Keratinocyte (primary cell): Measurements from ENCODE around the gene NEK6. TPM values are rescaled to one million over a fixed set of nuclear protein-coding genes. Genes with fewer than 3 reads are reported as not detected.

Experiments used
- DNase-seq: peaks from one replicate; pipeline ENCODE4 v3.0.0-alpha.2; 2011; ENCODE audit warnings: low read depth, missing footprints, low spot score
- FAIRE-seq: peaks from 2 replicates; lab custom pipeline; 2011; peaks lifted over from hg19 to GRCh38; lab: Jason Lieb, UNC
- H2AFZ ChIP-seq: 2 replicates; pipeline ENCODE4 v1.6.0; 2012; ENCODE audit warnings: low read length, control low read depth, inconsistent platforms; ENCODE audit not compliant: control insufficient read depth
- H3K27ac ChIP-seq: 2 replicates; pipeline ENCODE4 v1.5.1; 2011; ENCODE audit warnings: low read length; ENCODE audit not compliant: control insufficient read depth, insufficient read depth
- H3K27me3 ChIP-seq: 3 replicates; pipeline ENCODE4 v1.6.0; 2011; ENCODE audit warnings: low read length; ENCODE audit not compliant: control insufficient read depth, insufficient read depth; ENCODE audit errors: extremely low read depth
- H3K36me3 ChIP-seq, 2 experiments: 2 replicates in 1 of 2; 3 replicates in 1 of 2; pipeline ENCODE4 v1.5.1; 2011; ENCODE audit warnings: low read length in 2 of 2, mild to moderate bottlenecking in 1 of 2; ENCODE audit not compliant: control insufficient read depth in 2 of 2, insufficient read depth in 2 of 2; ENCODE audit errors: extremely low read depth in 1 of 2
- H3K4me1 ChIP-seq: 3 replicates; pipeline ENCODE4 v1.5.1; 2011; ENCODE audit warnings: low read length; ENCODE audit not compliant: control insufficient read depth, insufficient read depth; ENCODE audit errors: extremely low read depth
- H3K4me2 ChIP-seq: 3 replicates; pipeline ENCODE4 v1.6.0; 2011; ENCODE audit warnings: low read depth, low read length; ENCODE audit not compliant: control insufficient read depth, insufficient read depth; ENCODE audit errors: extremely low read depth
- H3K4me3 ChIP-seq, 3 experiments: fragments of 200-600 bp in 1 of 3; sonication (generic) in 1 of 3; 2 replicates in 2 of 3; 3 replicates in 1 of 3; pipeline ENCODE4 v1.5.1; 2011 to 2016; ENCODE audit warnings: low read length in 3 of 3, mild to moderate bottlenecking in 3 of 3, control low read depth in 2 of 3, inconsistent platforms in 1 of 3, low read depth in 1 of 3, mixed read lengths in 1 of 3, mixed run types in 1 of 3, moderate library complexity in 1 of 3; ENCODE audit not compliant: control insufficient read depth in 2 of 3, insufficient read depth in 2 of 3; ENCODE audit errors: extremely low read depth in 1 of 3
- H3K79me2 ChIP-seq: 2 replicates; pipeline ENCODE4 v1.6.0; 2012; ENCODE audit warnings: low read length; ENCODE audit not compliant: control insufficient read depth, insufficient read depth
- H3K9ac ChIP-seq: 3 replicates; pipeline ENCODE4 v1.6.0; 2011; ENCODE audit warnings: low read length; ENCODE audit not compliant: control insufficient read depth, insufficient read depth; ENCODE audit errors: extremely low read depth
- H3K9me1 ChIP-seq: 3 replicates; pipeline ENCODE4 v1.6.0; 2011; ENCODE audit warnings: low read length; ENCODE audit not compliant: control insufficient read depth, insufficient read depth; ENCODE audit errors: extremely low read depth
- H3K9me3 ChIP-seq: 2 replicates; pipeline ENCODE4 v1.5.1; 2012; ENCODE audit warnings: low read depth, low read length; ENCODE audit not compliant: control insufficient read depth
- H4K20me1 ChIP-seq: 3 replicates; pipeline ENCODE4 v1.6.0; 2011; ENCODE audit warnings: low read length; ENCODE audit not compliant: control insufficient read depth, insufficient read depth; ENCODE audit errors: extremely low read depth
- CTCF ChIP-seq, 3 experiments: IDR thresholded peaks in 1 of 3; conservative IDR thresholded peaks in 1 of 3; optimal IDR thresholded peaks in 1 of 3; 2 replicates in 2 of 3; 3 replicates in 1 of 3; pipeline versions ENCODE3 to v1.5.1; 2011; ENCODE audit warnings: low read length in 3 of 3, mild to moderate bottlenecking in 3 of 3, moderate library complexity in 2 of 3, control low read depth in 1 of 3, inconsistent platforms in 1 of 3; ENCODE audit not compliant: insufficient read depth in 2 of 3; ENCODE audit errors: extremely low read depth in 1 of 3
- EZH2 ChIP-seq: IDR thresholded peaks from one replicate; pipeline ENCODE4 v1.6.1; 2012; ENCODE audit warnings: inconsistent platforms, mild to moderate bottlenecking, low read length, moderate library complexity
- dilution Hi-C: fragments of 300-500 bp; cut with MboI; formaldehyde crosslinking; loops from one replicate; pipeline ENCODE4 v1.7.0; 2020; ENCODE audit warnings: low sequenced_read_pairs; ENCODE audit not compliant: extremely low pct_ligation_motif_present
- polyA plus RNA-seq, 5 experiments: library from polyadenylated mRNA; depleted of rRNA in 3 of 5; stranded (reverse) in 3 of 5; stranded (forward) in 1 of 5; unstranded in 1 of 5; fragments of >200 nt; gene quantifications; 1 replicate in 1 of 5; 2 replicates in 3 of 5; 3 replicates in 1 of 5; pipeline versions ENCODE4 v1.2.1 to v1.2.3, GENCODE V29; 2011 to 2012; ENCODE audit warnings: missing spikeins in 2 of 5, low read depth in 1 of 5, low replicate concordance in 1 of 5

Gene NEK6
- polyA plus RNA-seq, 1 donor (not counting 4 experiments of a cell fraction or from before 2014, with no cell fraction given), result 56.4 TPM

- no peaks in the 10 kb centered on the region for H3K36me3 ChIP-seq
- H3K9ac ChIP-seq, result no peak overlapping the region
- H3K4me3 ChIP-seq, result no peak overlapping the region
- H3K79me2 ChIP-seq, result peaks cover 7% of the 10 kb centered on the region
- H3K4me1 ChIP-seq, result peaks cover 20% of the 10 kb centered on the region
- no peaks in the 10 kb centered on the region for H4K20me1 ChIP-seq
- FAIRE-seq, result no peak
- dilution Hi-C loops, result no loop called here
- no peaks in the 10 kb centered on the region for H3K9me1 ChIP-seq
- H3K4me2 ChIP-seq, result no peak overlapping the region
- no peak overlapping the region for H2AFZ ChIP-seq
- H3K9me3 ChIP-seq, result no peaks in the 10 kb centered on the region
- no peak for DNase-seq
- H3K27ac ChIP-seq, result no peak overlapping the region
- no peak for TF ChIP-seq CTCF (optimal IDR thresholded peaks at IDR 0.05 in 1 of 3, IDR thresholded peaks at IDR 0.05 in 1 of 3, conservative IDR thresholded peaks at IDR 0.05 in 1 of 3; ENCODE audit: extremely low read depth in 1 of 3, insufficient read depth in 2 of 3, low read length in 3 of 3)
- TF ChIP-seq EZH2, result no peak
- H3K27me3 ChIP-seq, result no peaks in the 10 kb centered on the region
These were observed 3.5 kb upstream of the NEK6 start for GRCh38 chr9:124254261-124254682.

- TF ChIP-seq CTCF (optimal IDR thresholded peaks at IDR 0.05 in 1 of 3, IDR thresholded peaks at IDR 0.05 in 1 of 3, conservative IDR thresholded peaks at IDR 0.05 in 1 of 3; ENCODE audit: extremely low read depth in 1 of 3, insufficient read depth in 2 of 3, low read length in 3 of 3) (no peak), EZH2 (no peak)
- no peak for FAIRE-seq
- no peak overlapping the region for H3K27ac ChIP-seq
These were observed 2.5 kb upstream of the NEK6 start for GRCh38 chr9:124255222-124255621.

More at GRCh38 chr9:124255222-124255621, 2.5 kb upstream of the NEK6 start:
- dilution Hi-C loops, result no loop called here
- H3K4me1 ChIP-seq, result peaks cover 27% of the 10 kb centered on the region
- no peak overlapping the region for H3K9ac ChIP-seq
- H3K9me1 ChIP-seq, result no peaks in the 10 kb centered on the region
- no peak for DNase-seq
- no peak overlapping the region for H2AFZ ChIP-seq
- no peaks in the 10 kb centered on the region for H3K36me3 ChIP-seq
- H4K20me1 ChIP-seq, result no peaks in the 10 kb centered on the region
- no peaks in the 10 kb centered on the region for H3K9me3 ChIP-seq
- peaks cover 14% of the 10 kb centered on the region for H3K79me2 ChIP-seq
- no peak overlapping the region for H3K4me2 ChIP-seq
- no peaks in the 10 kb centered on the region for H3K27me3 ChIP-seq
- no peak overlapping the region for H3K4me3 ChIP-seq
